PC-3 (cell line): ENCODE results near the gene NDC1.
"Not testable (repeated sequence)": the region's sequence is repeated elsewhere in the genome, so short reads cannot be mapped to it uniquely, and the experiment has no call there.

Experiments
- EZH2 ChIP-seq: fragments of 300-600 bp; sonication (generic); IDR thresholded peaks from one replicate; pipeline ENCODE4 v1.6.1; 2017; ENCODE audit warnings: antibody characterized with exemption, mild to moderate bottlenecking, low read length; ENCODE audit not compliant: unreplicated experiment
- EZH2phosphoT487 ChIP-seq: fragments of 300-600 bp; sonication (generic); IDR thresholded peaks from 2 replicates; pipeline ENCODE4 v1.6.1; 2018; ENCODE audit warnings: mild to moderate bottlenecking, antibody characterized with exemption, low read length, borderline replicate concordance
- TF ChIP-seq, protein P1 (sequence below): fragments of 300-600 bp; sonication (generic); conservative IDR thresholded peaks from 2 replicates; pipeline ENCODE4 v1.5.1; 2017; ENCODE audit warnings: antibody characterized with exemption, low read depth, mild to moderate bottlenecking, low read length

DNA sequence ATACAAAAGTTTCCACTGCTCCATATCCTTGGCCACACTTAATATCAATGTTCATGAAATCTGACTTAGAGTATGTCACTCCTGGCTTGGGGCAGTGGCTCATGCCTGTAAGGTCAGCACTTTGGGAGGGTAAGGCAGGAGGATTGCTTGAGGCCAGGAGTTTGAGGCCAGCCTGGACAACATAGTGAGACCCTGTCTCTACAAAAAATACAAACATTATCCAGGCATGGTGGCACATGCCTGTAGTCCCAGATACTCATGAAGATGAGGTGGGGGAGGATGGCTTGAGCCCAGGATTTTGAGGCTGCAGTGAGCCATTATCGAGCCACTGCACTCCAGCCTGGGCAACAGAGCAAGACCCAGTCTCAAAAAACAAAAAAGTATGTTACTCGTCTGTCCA is 37.1 kb upstream of the NDC1 start:
- TF ChIP-seq, protein P1, sequence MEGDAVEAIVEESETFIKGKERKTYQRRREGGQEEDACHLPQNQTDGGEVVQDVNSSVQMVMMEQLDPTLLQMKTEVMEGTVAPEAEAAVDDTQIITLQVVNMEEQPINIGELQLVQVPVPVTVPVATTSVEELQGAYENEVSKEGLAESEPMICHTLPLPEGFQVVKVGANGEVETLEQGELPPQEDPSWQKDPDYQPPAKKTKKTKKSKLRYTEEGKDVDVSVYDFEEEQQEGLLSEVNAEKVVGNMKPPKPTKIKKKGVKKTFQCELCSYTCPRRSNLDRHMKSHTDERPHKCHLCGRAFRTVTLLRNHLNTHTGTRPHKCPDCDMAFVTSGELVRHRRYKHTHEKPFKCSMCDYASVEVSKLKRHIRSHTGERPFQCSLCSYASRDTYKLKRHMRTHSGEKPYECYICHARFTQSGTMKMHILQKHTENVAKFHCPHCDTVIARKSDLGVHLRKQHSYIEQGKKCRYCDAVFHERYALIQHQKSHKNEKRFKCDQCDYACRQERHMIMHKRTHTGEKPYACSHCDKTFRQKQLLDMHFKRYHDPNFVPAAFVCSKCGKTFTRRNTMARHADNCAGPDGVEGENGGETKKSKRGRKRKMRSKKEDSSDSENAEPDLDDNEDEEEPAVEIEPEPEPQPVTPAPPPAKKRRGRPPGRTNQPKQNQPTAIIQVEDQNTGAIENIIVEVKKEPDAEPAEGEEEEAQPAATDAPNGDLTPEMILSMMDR: not testable (repeated sequence)
- TF ChIP-seq EZH2phosphoT487, EZH2: not testable (repeated sequence)
